ENCODE measurements around the gene CCND2.

CCND2 gene

DNA sequence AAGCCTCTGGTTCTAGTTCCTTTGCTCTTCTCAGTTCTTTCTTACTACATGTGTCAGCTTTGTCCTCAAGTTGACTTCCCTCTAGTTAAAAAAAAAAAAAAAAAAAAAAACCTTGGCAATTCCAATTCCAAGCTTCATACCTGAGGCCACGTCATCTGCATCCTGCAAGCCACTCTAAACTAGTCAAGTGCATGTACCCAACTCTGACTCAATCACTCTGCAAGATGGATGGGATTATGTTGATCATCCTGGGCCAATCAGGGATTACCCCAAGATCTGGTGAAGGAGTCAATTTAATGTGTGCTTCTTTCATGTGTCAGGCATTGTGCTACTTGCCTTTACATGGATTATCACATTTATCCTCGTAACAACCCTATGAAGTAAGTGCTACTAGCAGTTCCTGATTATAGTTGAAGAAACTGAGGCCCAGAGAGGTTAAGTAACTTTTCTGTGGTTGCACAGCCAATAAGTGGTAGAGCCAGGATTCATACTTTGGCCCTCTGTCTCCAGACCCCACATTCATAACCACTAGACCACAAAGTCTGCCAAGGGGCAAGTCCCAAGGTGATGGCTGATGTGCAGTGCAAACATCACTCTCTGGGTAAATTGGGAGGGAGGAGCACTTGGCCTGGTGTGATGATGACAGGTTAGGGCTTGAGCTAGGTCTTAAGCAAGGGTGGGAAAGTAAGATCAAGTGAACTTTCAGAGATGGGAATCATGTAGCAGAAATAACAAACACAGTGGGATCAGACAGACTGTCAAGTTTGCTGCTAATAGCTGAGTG is 17.3 kb upstream of the CCND2 start:
- DNase-seq (ENCODE audit: low read depth in 2 of 3, low spot score in 1 of 3) = no peak

GRCh38 chr12:4257442-4257841 is 16.1 kb upstream of the CCND2 start:
- no peak for DNase-seq (ENCODE audit: low read depth in 2 of 3, low spot score in 1 of 3)

DNA sequence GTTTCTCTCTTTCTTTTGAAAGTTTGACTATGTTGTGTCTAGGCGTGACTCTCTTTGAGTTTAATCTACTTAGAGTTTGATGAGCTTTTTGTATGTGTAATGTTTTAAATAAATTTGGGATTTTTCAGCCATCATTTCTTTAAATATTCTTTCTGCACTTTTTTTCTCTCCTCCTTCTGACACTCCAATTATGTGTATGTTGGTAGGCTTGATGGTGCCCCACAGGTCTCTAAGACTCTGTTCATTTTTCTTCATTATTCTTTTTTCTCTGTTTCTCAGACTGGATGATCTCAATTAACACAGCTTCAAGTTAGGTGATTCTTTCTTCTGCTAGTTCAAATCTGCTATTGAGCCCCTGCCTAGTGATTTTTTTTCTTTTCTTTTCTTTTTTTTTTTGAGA is 14.5 kb upstream of the CCND2 start:
- no peak for DNase-seq (ENCODE audit: low read depth in 2 of 3, low spot score in 1 of 3)

DNA sequence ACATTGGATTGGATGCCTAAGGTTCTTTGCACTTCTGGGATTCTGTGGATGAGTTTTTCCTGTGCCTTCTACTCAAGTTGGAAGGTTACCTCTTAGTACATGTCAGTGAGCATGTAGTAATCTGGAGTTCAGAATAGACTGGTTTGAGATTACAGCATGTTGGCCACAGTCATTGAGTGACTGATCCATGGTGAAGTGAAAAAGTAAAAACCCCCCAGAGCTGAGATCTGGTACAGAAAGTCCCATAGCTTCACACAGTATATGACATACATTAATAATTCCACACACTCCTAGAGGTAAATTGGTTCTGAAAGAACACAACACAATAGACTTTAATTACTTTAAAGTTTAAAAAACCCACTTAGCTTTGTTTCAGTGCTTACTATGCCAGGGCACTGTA is 11.9 kb upstream of the CCND2 start:
- no peak for DNase-seq (ENCODE audit: low read depth in 2 of 3, low spot score in 1 of 3)

DNA sequence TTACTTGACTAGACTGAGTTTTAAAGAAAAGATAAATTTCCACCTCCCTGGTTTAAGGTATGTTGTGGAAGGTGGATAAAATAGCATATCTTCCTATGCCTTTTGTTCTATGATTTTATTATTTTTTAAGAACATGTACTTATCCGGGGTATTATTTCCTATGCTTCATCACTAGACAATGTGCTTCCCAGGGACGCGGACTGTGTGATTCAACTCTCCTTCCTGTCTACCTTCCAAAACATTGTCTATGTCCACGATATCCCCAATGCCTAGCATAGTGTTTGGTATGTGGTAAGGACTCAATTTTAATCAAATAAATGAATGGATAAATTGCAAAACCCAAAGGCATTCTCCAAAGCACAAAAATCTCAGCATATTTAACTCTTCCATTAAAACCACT is 8.3 kb upstream of the CCND2 start:
- DNase-seq (ENCODE audit: low read depth in 2 of 3, low spot score in 1 of 3) = no peak

DNA sequence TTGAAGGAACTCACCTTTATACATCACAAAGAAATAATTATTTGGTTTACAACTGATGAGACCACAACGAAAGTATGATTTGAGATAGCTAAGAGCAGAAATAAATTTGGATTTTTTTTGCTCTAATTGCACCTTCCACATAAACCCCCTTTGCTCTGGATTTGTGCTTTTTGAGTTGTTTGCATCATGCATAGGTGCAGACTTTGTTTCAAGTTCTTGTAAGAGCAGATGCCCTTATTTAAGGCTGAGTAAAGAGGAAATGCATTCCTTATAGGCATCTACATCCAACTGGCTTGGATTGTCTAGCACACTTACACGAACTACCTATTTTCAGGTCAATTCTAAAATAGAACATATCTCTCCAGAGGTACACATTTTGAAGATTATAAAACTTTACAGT is 6.6 kb upstream of the CCND2 start:
- DNase-seq (ENCODE audit: low read depth in 2 of 3, low spot score in 1 of 3) = no peak

GRCh38 chr12:4267704-4268328 is 5.7 kb upstream of the CCND2 start:
- no peak for DNase-seq (ENCODE audit: low read depth in 2 of 3, low spot score in 1 of 3)

- DNase-seq (ENCODE audit: low read depth in 2 of 3, low spot score in 1 of 3) = no peak
Measured at GRCh38 chr12:4268329-4269181, 5.0 kb upstream of the CCND2 start.

- peak; percentile 91 to 95 (median 92) for DNase-seq (ENCODE audit: low read depth in 2 of 3, low spot score in 1 of 3)
Measured at GRCh38 chr12:4269279-4269991, 4.1 kb upstream of the CCND2 start.

DNA sequence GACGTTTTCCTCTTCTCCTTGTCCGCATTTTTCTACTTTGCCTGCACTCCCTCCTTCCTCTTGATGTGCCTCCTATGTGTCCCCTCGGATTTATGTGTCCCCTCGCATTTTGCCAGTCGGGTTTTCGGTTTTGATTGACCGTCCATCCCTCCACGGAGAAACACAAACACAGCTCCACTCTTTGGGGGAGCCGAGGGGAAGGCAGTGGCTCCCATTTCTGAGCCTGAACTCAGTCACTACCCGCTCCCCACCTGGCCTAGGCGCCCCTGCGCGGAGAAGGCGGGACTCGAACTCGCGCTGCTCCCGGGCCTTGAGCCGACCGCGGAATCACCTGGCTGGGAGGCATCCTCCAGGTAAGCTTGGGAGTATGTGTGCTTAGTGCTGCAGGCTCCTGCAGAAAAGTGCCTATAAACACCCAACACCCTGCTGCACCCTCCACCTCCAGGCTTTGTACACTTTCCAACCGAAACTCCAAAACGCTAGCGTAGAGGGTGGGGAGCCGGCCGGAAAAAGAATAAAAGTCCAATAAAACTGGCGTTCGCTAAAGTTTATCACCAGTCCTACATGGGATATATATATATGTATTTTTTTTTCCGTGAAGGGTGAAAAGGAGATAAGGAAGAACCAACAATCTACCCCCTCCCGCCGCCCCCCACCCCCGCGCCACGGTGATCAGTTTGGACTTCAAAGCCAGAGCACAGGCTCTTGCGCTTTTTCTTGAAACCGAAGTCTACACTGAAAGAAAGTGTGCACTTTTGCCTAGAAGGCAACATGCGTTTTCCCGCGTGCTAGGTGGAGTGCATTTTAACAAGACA is 3.3 kb upstream of the CCND2 start:
- DNase-seq (ENCODE audit: low read depth in 2 of 3, low spot score in 1 of 3) = no peak

DNA sequence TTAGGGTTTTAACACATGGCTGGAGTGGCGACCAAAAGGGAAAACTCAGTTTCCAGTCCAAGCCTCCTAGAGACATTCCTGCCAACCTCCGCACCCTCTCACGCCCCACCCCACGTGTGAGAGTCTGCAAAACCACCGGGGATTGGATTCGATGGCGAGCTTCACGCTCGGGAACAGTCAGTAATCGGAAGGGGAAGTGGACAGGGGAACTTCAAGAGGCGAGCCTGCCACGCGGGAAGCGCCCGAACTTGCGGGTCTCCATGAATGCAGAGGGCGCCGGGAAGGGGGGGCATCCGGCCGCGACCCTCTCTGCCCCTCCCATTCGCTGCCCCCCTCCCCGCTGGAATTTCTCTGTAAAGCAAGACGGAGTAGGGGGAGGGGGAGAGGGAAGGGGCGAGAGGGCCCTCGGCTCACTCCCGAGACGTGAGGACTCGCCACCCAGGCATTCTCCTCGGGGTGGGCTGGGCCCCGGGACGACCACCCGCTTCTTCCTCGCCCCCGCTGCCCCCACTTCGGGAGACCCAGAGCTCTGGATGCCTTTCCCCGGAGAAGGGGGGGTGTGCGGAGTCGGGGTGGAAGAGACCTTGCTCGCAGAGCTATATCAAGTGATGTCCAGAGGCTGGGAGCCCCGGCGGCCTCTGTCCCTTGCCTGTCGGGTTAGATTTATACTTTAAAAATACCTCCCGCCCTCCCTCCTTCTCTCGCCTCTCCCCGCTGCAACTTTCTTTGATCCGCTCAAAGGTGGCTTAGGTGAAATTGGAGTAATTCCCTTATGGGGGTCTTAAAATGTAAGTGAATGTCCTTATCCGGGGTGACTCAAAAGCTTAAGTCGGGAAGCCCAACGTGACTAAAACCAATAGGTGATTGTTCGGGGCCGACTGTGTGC is 2.5 kb upstream of the CCND2 start:
- DNase-seq (ENCODE audit: low read depth in 2 of 3, low spot score in 1 of 3) = no peak

- DNase-seq (ENCODE audit: low read depth in 2 of 3, low spot score in 1 of 3) = peak; percentile 82 to 86 (median 83)
Measured at GRCh38 chr12:4271717-4272423, 1.7 kb upstream of the CCND2 start.

GRCh38 chr12:4272424-4273272 is 914 bp upstream of the CCND2 start:
- peak; percentile 72 to 77 (median 73) for DNase-seq (ENCODE audit: low read depth in 2 of 3, low spot score in 1 of 3)

- no peak for DNase-seq (ENCODE audit: low read depth in 2 of 3, low spot score in 1 of 3)
Measured at GRCh38 chr12:4273273-4273651, 300 bp upstream of the CCND2 start.

DNA sequence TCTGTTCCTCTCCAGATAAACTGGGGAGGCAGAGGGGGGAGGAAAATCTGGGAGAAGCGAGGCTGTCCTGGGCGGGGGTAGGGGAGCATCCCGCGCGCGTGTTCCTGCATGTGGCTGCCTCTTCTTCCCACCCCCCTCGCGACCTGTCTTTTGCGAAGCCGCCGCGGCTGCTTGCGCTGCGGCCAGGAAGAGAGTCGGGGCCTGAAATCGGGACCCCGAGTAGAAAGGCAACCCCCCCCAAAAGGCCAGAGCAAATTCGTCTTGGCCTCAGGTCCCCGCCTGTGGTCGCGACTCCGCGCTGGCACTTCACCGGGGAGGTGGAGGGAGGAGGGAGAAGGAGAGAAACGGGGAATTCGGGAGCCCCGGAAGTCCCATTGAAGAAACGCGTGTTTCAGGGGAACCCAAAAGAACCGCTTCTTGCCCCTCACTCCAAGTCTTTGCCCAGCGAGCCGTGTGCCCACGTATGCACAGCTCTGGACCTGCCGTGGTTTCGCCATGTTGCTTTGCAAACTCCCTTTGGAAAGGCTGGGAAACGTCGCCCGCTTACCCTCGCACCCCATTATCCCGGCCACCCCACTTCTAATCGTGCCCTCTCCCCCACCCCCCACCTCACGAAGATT is 944 bp downstream of the CCND2 start:
- no peak for DNase-seq (ENCODE audit: low read depth in 2 of 3, low spot score in 1 of 3)

- DNase-seq (ENCODE audit: low read depth in 2 of 3, low spot score in 1 of 3) = no peak
Measured at GRCh38 chr12:4275016-4275869, 1.7 kb downstream of the CCND2 start.

GRCh38 chr12:4275870-4276301 is 2.3 kb downstream of the CCND2 start:
- no peak for DNase-seq (ENCODE audit: low read depth in 2 of 3, low spot score in 1 of 3)
